H1 (cell line): Measurements from ENCODE around the gene RIPOR2. TPM values are rescaled to one million over a fixed set of nuclear protein-coding genes. Genes with fewer than 3 reads are reported as not detected.

Source experiments
- CTCF ChIA-PET: fragments of 300-600 bp; sonication (Branson Sonifier 250); formaldehyde crosslinking; loops from one replicate; lab custom pipeline; 2021; ENCODE audit not compliant: partially characterized antibody; lab: Charles Lee
- POLR2A ChIA-PET: fragments of 300-600 bp; sonication (Branson Sonifier 250); formaldehyde crosslinking; loops from one replicate; lab custom pipeline; 2021; ENCODE audit warnings: inconsistent platforms; ENCODE audit not compliant: partially characterized antibody; lab: Charles Lee
- DNase-seq, 2 experiments: peaks; one replicate each; pipeline versions ENCODE4 v3.0.0 to v3.0.0-alpha.2; 2010 to 2022; ENCODE audit warnings: low spot score in 2 of 2, low read depth in 1 of 2, mixed read lengths in 1 of 2
- FAIRE-seq: peaks from 2 replicates; lab custom pipeline; 2011; peaks lifted over from hg19 to GRCh38; lab: Jason Lieb, UNC
- H2AFZ ChIP-seq: 2 replicates; pipeline ENCODE4 v1.8.1; 2012; ENCODE audit warnings: low read length, inconsistent platforms
- H2AK5ac ChIP-seq: 2 replicates; pipeline ENCODE4 v1.6.1; 2013; ENCODE audit warnings: low read depth, low read length
- H2BK120ac ChIP-seq: replicated peaks from 2 replicates; pipeline ENCODE3; 2013; ENCODE audit warnings: low read depth, low read length, inconsistent platforms
- H2BK12ac ChIP-seq: 2 replicates; pipeline ENCODE4 v1.6.1; 2013; ENCODE audit warnings: low read depth, low read length
- H2BK15ac ChIP-seq: 2 replicates; pipeline ENCODE4 v1.6.1; 2013; ENCODE audit warnings: low read length
- H2BK20ac ChIP-seq: 2 replicates; pipeline ENCODE4 v1.6.1; 2013; ENCODE audit warnings: low read length
- H2BK5ac ChIP-seq: 2 replicates; pipeline ENCODE4 v1.6.1; 2013; ENCODE audit warnings: low read depth, low read length
- H3K14ac ChIP-seq: 2 replicates; pipeline ENCODE4 v1.6.1; 2013; ENCODE audit warnings: inconsistent platforms; ENCODE audit not compliant: insufficient read length
- H3K18ac ChIP-seq: 2 replicates; pipeline ENCODE4 v1.6.1; 2013; ENCODE audit warnings: low read length; ENCODE audit errors: extremely low read depth
- H3K23ac ChIP-seq: 2 replicates; pipeline ENCODE4 v1.6.1; 2013; ENCODE audit warnings: inconsistent platforms; ENCODE audit not compliant: insufficient read length
- H3K23me2 ChIP-seq: 2 replicates; pipeline ENCODE4 v1.6.1; 2013; ENCODE audit warnings: low read depth, low read length
- H3K27ac ChIP-seq: 2 replicates; pipeline ENCODE4 v1.6.1; 2011; ENCODE audit warnings: low read depth, low read length, inconsistent platforms
- H3K27me3 ChIP-seq, 4 experiments: replicated peaks in 1 of 4; 1 replicate in 1 of 4; 2 replicates in 3 of 4; pipeline versions ENCODE4 v1.6.1 to v1.8.1; 2011 to 2013; ENCODE audit warnings: low read length in 3 of 4, mild to moderate bottlenecking in 3 of 4, inconsistent platforms in 2 of 4, mixed read lengths in 2 of 4, moderate library complexity in 1 of 4; ENCODE audit not compliant: control insufficient read depth in 3 of 4, insufficient read depth in 3 of 4; ENCODE audit errors: extremely low read depth in 1 of 4
- H3K36me3 ChIP-seq, 4 experiments: 2 replicates each; pipeline versions ENCODE4 v1.6.1 to v1.8.1; 2011 to 2013; ENCODE audit warnings: mild to moderate bottlenecking in 4 of 4, low read length in 3 of 4, moderate library complexity in 2 of 4, control low read depth in 1 of 4, inconsistent platforms in 1 of 4; ENCODE audit not compliant: insufficient read depth in 4 of 4, control insufficient read depth in 2 of 4
- H3K4ac ChIP-seq: replicated peaks from 2 replicates; pipeline ENCODE3; 2013; ENCODE audit warnings: low read length, low read depth, mixed read lengths, inconsistent platforms; ENCODE audit not compliant: insufficient read length
- H3K4me1 ChIP-seq, 4 experiments: replicated peaks in 1 of 4; 1 replicate in 1 of 4; 2 replicates in 3 of 4; pipeline versions ENCODE4 v1.6.1 to v1.8.1; 2011 to 2013; ENCODE audit warnings: low read length in 3 of 4, inconsistent platforms in 2 of 4, mixed read lengths in 1 of 4; ENCODE audit not compliant: insufficient read depth in 4 of 4, control insufficient read depth in 3 of 4
- H3K4me2 ChIP-seq, 2 experiments: 2 replicates each; pipeline versions ENCODE4 v1.6.1 to v1.8.1; 2011 to 2013; ENCODE audit warnings: low read depth in 2 of 2, low read length in 2 of 2, control low read depth in 1 of 2, inconsistent platforms in 1 of 2, mild to moderate bottlenecking in 1 of 2; ENCODE audit not compliant: insufficient read depth in 1 of 2
- H3K4me3 ChIP-seq, 4 experiments: fragments of 200-600, 300-600 bp in 1 of 4; sonication (generic), shearing (Covaris generic), sonication (Bioruptor Twin) in 1 of 4; 2 replicates each; pipeline versions ENCODE4 v1.5.1 to v1.8.1; 2011 to 2016; ENCODE audit warnings: low read length in 4 of 4, low read depth in 3 of 4, control low read depth in 2 of 4, inconsistent platforms in 2 of 4, mild to moderate bottlenecking in 2 of 4, mixed read lengths in 1 of 4, moderate library complexity in 1 of 4; ENCODE audit not compliant: insufficient read depth in 2 of 4; ENCODE audit errors: extremely low read depth in 1 of 4
- H3K56ac ChIP-seq: replicated peaks from 2 replicates; pipeline ENCODE3; 2013; ENCODE audit warnings: low read depth, mild to moderate bottlenecking, mixed read lengths, low read length, inconsistent platforms; ENCODE audit not compliant: insufficient read length
- H3K79me1 ChIP-seq: 2 replicates; pipeline ENCODE4 v1.6.1; 2013; ENCODE audit warnings: low read depth, low read length, control low read depth
- H3K79me2 ChIP-seq, 2 experiments: 2 replicates each; pipeline versions ENCODE4 v1.6.1 to v1.8.1; 2012 to 2013; ENCODE audit warnings: low read length in 2 of 2, mild to moderate bottlenecking in 2 of 2, inconsistent platforms in 1 of 2; ENCODE audit not compliant: insufficient read depth in 2 of 2, control insufficient read depth in 1 of 2
- H3K9ac ChIP-seq, 4 experiments: replicated peaks in 1 of 4; 1 replicate in 1 of 4; 2 replicates in 3 of 4; pipeline versions ENCODE4 v1.6.1 to v1.8.1; 2011 to 2013; ENCODE audit warnings: low read depth in 3 of 4, low read length in 3 of 4, control low read depth in 2 of 4, mild to moderate bottlenecking in 2 of 4, moderate library complexity in 2 of 4, inconsistent platforms in 1 of 4; ENCODE audit errors: extremely low read depth in 1 of 4
- H3K9me3 ChIP-seq, 2 experiments: 2 replicates each; pipeline versions ENCODE4 v1.6.1 to v1.8.1; 2012 to 2013; ENCODE audit warnings: mild to moderate bottlenecking in 2 of 2, moderate library complexity in 2 of 2, control low read depth in 1 of 2, inconsistent platforms in 1 of 2, low read depth in 1 of 2, low read length in 1 of 2, mixed read lengths in 1 of 2; ENCODE audit not compliant: insufficient read depth in 2 of 2
- H4K20me1 ChIP-seq, 2 experiments: replicated peaks in 1 of 2; 2 replicates each; pipeline versions ENCODE3 to v1.8.1; 2011 to 2013; ENCODE audit warnings: inconsistent platforms in 2 of 2, low read length in 2 of 2, mild to moderate bottlenecking in 1 of 2; ENCODE audit not compliant: insufficient read depth in 2 of 2, control insufficient read depth in 1 of 2
- H4K5ac ChIP-seq: 2 replicates; pipeline ENCODE4 v1.6.1; 2013; ENCODE audit warnings: low read length, low read depth, mixed read lengths, inconsistent platforms; ENCODE audit not compliant: insufficient read length
- H4K8ac ChIP-seq: 2 replicates; pipeline ENCODE4 v1.8.0; 2013; ENCODE audit warnings: mild to moderate bottlenecking, moderate library complexity, low read length, inconsistent platforms; ENCODE audit not compliant: insufficient read depth; ENCODE audit errors: extremely low read depth
- H4K91ac ChIP-seq: replicated peaks from 2 replicates; pipeline ENCODE3; 2013; ENCODE audit warnings: low read length, mixed read lengths, inconsistent platforms; ENCODE audit not compliant: insufficient read length
- ASH2L ChIP-seq: fragments of 200-600, 300-600 bp; sonication (generic); IDR thresholded peaks from one replicate; pipeline ENCODE4 v1.7.1; 2017; ENCODE audit warnings: low read length
- BRCA1 ChIP-seq: IDR thresholded peaks from 2 replicates; pipeline ENCODE4 v1.6.1; 2012; ENCODE audit warnings: low read depth, low read length, improper control_type of control experiment
- CHD2 ChIP-seq: IDR thresholded peaks from 2 replicates; pipeline ENCODE4 v1.6.1; 2012; ENCODE audit warnings: low read length, improper control_type of control experiment
- GABPA ChIP-seq: IDR thresholded peaks from 2 replicates; pipeline ENCODE4 v1.6.1; 2011; ENCODE audit warnings: mild to moderate bottlenecking, low read length, moderate library complexity, borderline replicate concordance; ENCODE audit not compliant: insufficient read depth
- JUN ChIP-seq: IDR thresholded peaks from 2 replicates; pipeline ENCODE4 v1.6.1; 2011; ENCODE audit warnings: low read depth, mild to moderate bottlenecking, improper control_type of control experiment, low read length
- RAD21 ChIP-seq, 2 experiments: IDR thresholded peaks in 1 of 2; conservative IDR thresholded peaks in 1 of 2; 2 replicates each; pipeline ENCODE4 v1.6.1; 2011; ENCODE audit warnings: low read depth in 2 of 2, low read length in 2 of 2, improper control_type of control experiment in 1 of 2, inconsistent platforms in 1 of 2, mild to moderate bottlenecking in 1 of 2, moderate library complexity in 1 of 2
- RNF2 ChIP-seq: fragments of 200-900, 300-1000 bp; sonication (generic); IDR thresholded peaks from 2 replicates; pipeline ENCODE4 v1.7.1; 2016; ENCODE audit warnings: borderline replicate concordance, low read depth, mild to moderate bottlenecking, antibody characterized with exemption, low read length; ENCODE audit not compliant: poor library complexity, severe bottlenecking; ENCODE audit errors: missing control alignments
- SIN3A ChIP-seq, 2 experiments: IDR thresholded peaks in 1 of 2; conservative IDR thresholded peaks in 1 of 2; 2 replicates each; pipeline ENCODE4 v1.6.1; 2011 to 2012; ENCODE audit warnings: low read length in 2 of 2, improper control_type of control experiment in 1 of 2, low read depth in 1 of 2, mild to moderate bottlenecking in 1 of 2
- SP4 ChIP-seq: IDR thresholded peaks from 2 replicates; pipeline ENCODE4 v1.6.1; 2012; ENCODE audit warnings: low read length, inconsistent platforms
- SUZ12 ChIP-seq: fragments of 200-600 bp; sonication (generic); IDR thresholded peaks from 2 replicates; pipeline ENCODE4 v1.6.1; 2012; ENCODE audit warnings: mild to moderate bottlenecking, inconsistent platforms, low read length, moderate library complexity, mixed read lengths
- TAF7 ChIP-seq: optimal IDR thresholded peaks from 2 replicates; pipeline ENCODE3; 2011; ENCODE audit warnings: low read depth, mild to moderate bottlenecking, inconsistent platforms, low read length, moderate library complexity, borderline replicate concordance
- WGBS, 2 experiments: shearing (Covaris generic) in 1 of 2; methylation state at CpG; one replicate each; pipeline versions ENCODE4 v1.1.6 to v1.1.7; 2013 to 2015; ENCODE audit warnings: low lambda C conversion rate in 2 of 2, mixed read lengths in 2 of 2, inconsistent platforms in 1 of 2, low coverage in 1 of 2, missing lambda C conversion rate in 1 of 2; ENCODE audit not compliant: insufficient replicate concordance in 2 of 2, insufficient coverage in 1 of 2, insufficient read length in 1 of 2; ENCODE audit errors: extremely low coverage in 1 of 2, missing lambda C conversion rate in 1 of 2; 5-methylcytosine and 5-hydroxymethylcytosine counted together
- polyA plus RNA-seq, 7 experiments: library from polyadenylated mRNA; depleted of rRNA in 3 of 7; stranded (reverse) in 5 of 7; unstranded in 2 of 7; fragments of >200 nt in 5 of 7; fragments of 200-250 nt in 2 of 7; gene quantifications; 1 replicate in 5 of 7; 2 replicates in 1 of 7; 4 replicates in 1 of 7; pipeline versions ENCODE4 v1.2.1 to v1.2.3, GENCODE V29; 2011 to 2013; ENCODE audit warnings: missing spikeins in 2 of 7, mixed read lengths in 2 of 7
- total RNA-seq: library from RNA; stranded (reverse); fragmentation: NEBNext Ultra II Directional; extraction: Animal tissue kit (Norgen Biotek cat#: 25700); gene quantifications from 2 replicates; pipeline ENCODE4 v1.2.1, GENCODE V29; 2021
- TF ChIP-seq, protein P1 (sequence below): IDR thresholded peaks from 2 replicates; pipeline ENCODE4 v1.6.1; 2012; ENCODE audit warnings: inconsistent platforms
- TF ChIP-seq, protein P2 (sequence below): IDR thresholded peaks from 2 replicates; pipeline ENCODE4 v1.6.1; 2011; ENCODE audit warnings: low read depth, mild to moderate bottlenecking, low read length; ENCODE audit not compliant: insufficient read depth

RIPOR2 gene
- total and polyA plus RNA-seq, 2 of the 8 experiments (the other 6 are each of a cell fraction or from before 2014, with no cell fraction given), result 16.7 to 45.6 TPM

DNA sequence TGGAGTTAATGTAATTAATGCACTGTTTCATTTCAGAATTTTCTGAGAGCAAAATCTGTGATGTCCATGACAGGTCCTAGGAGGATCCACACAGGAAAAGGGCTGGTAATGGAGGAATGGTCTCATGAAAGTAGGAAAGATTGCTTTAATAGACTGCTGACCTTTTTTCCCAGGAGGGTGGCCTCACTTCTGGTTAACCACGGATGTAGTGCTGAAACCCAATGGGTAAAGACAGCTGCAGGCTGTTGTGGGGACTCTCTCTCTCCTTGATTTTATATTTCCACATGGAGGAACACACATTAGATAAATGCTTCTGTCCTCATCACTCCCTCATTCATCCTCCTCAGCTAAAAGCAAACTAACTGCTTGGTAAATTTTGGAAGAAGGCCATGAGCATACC lies 23.6 kb upstream of the RIPOR2 start:
- WGBS, 2 experiments, result 94% methylated on average over 1 of the region's 1 CpG; no CpG with 5 or more reads in 1 of the 2 experiments
- Histone ChIP-seq H3K23me2 (peaks cover 2% of the 10 kb centered on the region; the same call in 1 of the 2 replicates), H3K27ac (no peak overlapping the region), H3K9ac (no peak overlapping the region), H3K79me1 (no peaks in the 10 kb centered on the region), H3K23ac (no peak overlapping the region), H4K91ac (no peak overlapping the region), H2BK20ac (no peak overlapping the region; the same call in 1 of the 2 replicates), H3K27me3 (no peaks in the 10 kb centered on the region), H3K9me3 (0 out of 4 replicates have a peak, but pooled peaks cover 0 to 2% of the 10 kb centered on the region in 2 experiments), H3K4ac (no peak overlapping the region), H3K14ac (no peak overlapping the region), H2BK120ac (no peak overlapping the region), H3K79me2 (no peaks in the 10 kb centered on the region), H2BK15ac (no peak overlapping the region), H2AK5ac (no peak overlapping the region), H3K4me1 (no peaks in the 10 kb centered on the region), H4K8ac (no peak overlapping the region), H2BK12ac (no peak overlapping the region), H3K18ac (no peak overlapping the region), H3K36me3 (no peaks in the 10 kb centered on the region), H2BK5ac (no peak overlapping the region), H3K56ac (no peak overlapping the region), H4K5ac (no peak overlapping the region), H4K20me1 (no peaks in the 10 kb centered on the region), H2AFZ (no peak overlapping the region), H3K4me3 (no peak overlapping the region), H3K4me2 (no peak overlapping the region)
- no peak for FAIRE-seq
- ChIA-PET POLR2A (no interaction called here), CTCF (interaction anchor here (3.5 kb wide), 1 partner anchor 25 kb away, joined by 18 read pairs; no protein-coding TSS in a partner anchor)
- no peak for DNase-seq
- no peak for TF ChIP-seq SP4
- TF ChIP-seq TAF7, result no peak
- TF ChIP-seq JUN, result no peak
- no peak for TF ChIP-seq RAD21 (IDR thresholded peaks at IDR 0.05 in 1 of 2, conservative IDR thresholded peaks at IDR 0.05 in 1 of 2; ENCODE audit: low read depth in 2 of 2, low read length in 2 of 2)
- TF ChIP-seq SUZ12, result no peak
- TF ChIP-seq ASH2L, result no peak
- no peak for TF ChIP-seq SIN3A (conservative IDR thresholded peaks at IDR 0.05 in 1 of 2, IDR thresholded peaks at IDR 0.05 in 1 of 2; ENCODE audit: low read depth in 1 of 2, low read length in 2 of 2)
- TF ChIP-seq GABPA, result no peak
- no peak for TF ChIP-seq RNF2
- TF ChIP-seq, protein P1, sequence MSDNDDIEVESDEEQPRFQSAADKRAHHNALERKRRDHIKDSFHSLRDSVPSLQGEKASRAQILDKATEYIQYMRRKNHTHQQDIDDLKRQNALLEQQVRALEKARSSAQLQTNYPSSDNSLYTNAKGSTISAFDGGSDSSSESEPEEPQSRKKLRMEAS, result no peak
- no peak for TF ChIP-seq CHD2
- TF ChIP-seq, protein P2, sequence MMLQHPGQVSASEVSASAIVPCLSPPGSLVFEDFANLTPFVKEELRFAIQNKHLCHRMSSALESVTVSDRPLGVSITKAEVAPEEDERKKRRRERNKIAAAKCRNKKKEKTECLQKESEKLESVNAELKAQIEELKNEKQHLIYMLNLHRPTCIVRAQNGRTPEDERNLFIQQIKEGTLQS, result no peak
- TF ChIP-seq BRCA1, result no peak
